CD4-positive, CD25-positive, alpha-beta regulatory T cell (primary cell): ENCODE measurements around the gene NPY5R. TPM values are rescaled to one million over a fixed set of nuclear protein-coding genes. Genes with fewer than 3 reads are reported as not detected.

ENCODE experiments used
- ATAC-seq, 2 donors: fragments of 150-1000 bp; cut with Tn5 transposase; one replicate each; pipeline ENCODE4 v1.10.0; 2021; ENCODE audit warnings: low read depth in 2 of 2, moderate number of reproducible peaks in 2 of 2, moderate library complexity in 1 of 2
- DNase-seq, 3 donors: peaks; one replicate each; pipeline versions ENCODE4 v3.0.0 to v3.0.0-alpha.2; 2012 to 2022; ENCODE audit warnings: mixed read lengths in 1 of 3
- H3K27ac ChIP-seq: one replicate; pipeline ENCODE4 v1.7.0; 2013; ENCODE audit warnings: mild to moderate bottlenecking, low read length; ENCODE audit not compliant: insufficient read depth, poor library complexity, severe bottlenecking
- H3K27me3 ChIP-seq: one replicate; pipeline ENCODE4 v1.7.0; 2013; ENCODE audit warnings: low read length; ENCODE audit not compliant: control insufficient read depth, insufficient read depth
- H3K36me3 ChIP-seq: one replicate; pipeline ENCODE4 v1.7.0; 2013; ENCODE audit warnings: mild to moderate bottlenecking, low read length, moderate library complexity; ENCODE audit not compliant: control insufficient read depth, insufficient read depth
- H3K4me1 ChIP-seq: 2 replicates; pipeline ENCODE4 v1.7.0; 2013; ENCODE audit warnings: mild to moderate bottlenecking, low read length; ENCODE audit not compliant: insufficient read depth, control insufficient read depth, poor library complexity, severe bottlenecking
- H3K4me3 ChIP-seq: one replicate; pipeline ENCODE4 v1.7.0; 2013; ENCODE audit warnings: low read depth, mild to moderate bottlenecking, low read length, moderate library complexity
- H3K9me3 ChIP-seq, 2 experiments: 1 replicate in 1 of 2; 2 replicates in 1 of 2; pipeline ENCODE4 v1.7.0; 2013; ENCODE audit warnings: low read length in 2 of 2, mild to moderate bottlenecking in 1 of 2, moderate library complexity in 1 of 2; ENCODE audit not compliant: control insufficient read depth in 2 of 2
- H3K27ac Mint-ChIP-seq, 3 donors: one replicate each; pipeline ENCODE4 v1.8.0; 2020 to 2022; ENCODE audit warnings: mild to moderate bottlenecking in 3 of 3, mixed read lengths in 3 of 3, moderate library complexity in 2 of 3
- H3K27me3 Mint-ChIP-seq: one replicate; pipeline ENCODE4 v1.8.0; 2022; ENCODE audit warnings: mild to moderate bottlenecking, mixed read lengths
- H3K36me3 Mint-ChIP-seq: one replicate; pipeline ENCODE4 v1.8.0; 2020; ENCODE audit warnings: mixed read lengths
- H3K4me1 Mint-ChIP-seq, 4 donors: one replicate each; pipeline ENCODE4 v1.8.0; 2020 to 2022; ENCODE audit warnings: mixed read lengths in 4 of 4, mild to moderate bottlenecking in 1 of 4
- H3K4me3 Mint-ChIP-seq, 4 donors: one replicate each; pipeline ENCODE4 v1.8.0; 2020 to 2022; ENCODE audit warnings: mild to moderate bottlenecking in 4 of 4, mixed read lengths in 4 of 4, moderate library complexity in 3 of 4
- H3K9me3 Mint-ChIP-seq, 7 donors: one replicate each; pipeline ENCODE4 v1.8.0; 2020 to 2022; ENCODE audit warnings: mixed read lengths in 7 of 7, mild to moderate bottlenecking in 3 of 7, moderate library complexity in 2 of 7
- polyA plus RNA-seq, 4 donors: library from polyadenylated mRNA; unstranded; fragments of 300-500 nt; fragmentation: Illumina TruSeq; gene quantifications; one replicate each; pipeline ENCODE4 v1.2.3, GENCODE V29; 2021
- total RNA-seq: library from RNA; stranded (reverse); gene quantifications from one replicate; pipeline ENCODE4 v1.2.3, GENCODE V29; 2022

Gene NPY5R
- total and polyA plus RNA-seq, 5 donors from 2014 or later: not detected

- Mint-ChIP-seq H3K9me3 (peaks cover 0 to 3% (median 0%) of the 10 kb centered on the region in 7 donors), H3K27ac (no peak overlapping the region), H3K4me1 (peaks cover 0 to 16% (median 7%) of the 10 kb centered on the region in 4 donors), H3K36me3 (no peaks in the 10 kb centered on the region), H3K4me3 (peak overlapping the region in 3 of 4 donors; percentile 10 to 59 (median 20)), H3K27me3 (peaks cover 55% of the 10 kb centered on the region)
- DNase-seq (no peak), ATAC-seq (no peak)
- Histone ChIP-seq H3K36me3 (no peaks in the 10 kb centered on the region), H3K27me3 (peaks cover 28% of the 10 kb centered on the region), H3K27ac (no peak overlapping the region), H3K4me3 (no peak overlapping the region), H3K9me3 (no peaks in the 10 kb centered on the region), H3K4me1 (peaks cover 7% of the 10 kb centered on the region)
These were observed 11.9 kb upstream of the NPY5R start for GRCh38 chr4:163331629-163332376.

- H3K9me3 ChIP-seq: no peaks in the 10 kb centered on the region
- peaks cover 0 to 16% (median 7%) of the 10 kb centered on the region in 4 donors for H3K4me1 Mint-ChIP-seq
- no peak for ATAC-seq
- no peak within 1 kb of the TSS for H3K4me3 ChIP-seq
- no peak within 1 kb of the TSS for H3K27ac Mint-ChIP-seq
- H3K36me3 Mint-ChIP-seq: no peaks in the 10 kb centered on the region
- H3K36me3 ChIP-seq: no peaks in the 10 kb centered on the region
- H3K4me1 ChIP-seq: peaks cover 7% of the 10 kb centered on the region
- H3K27me3 Mint-ChIP-seq: peaks cover 59% of the 10 kb centered on the region
- H3K4me3 Mint-ChIP-seq: peak within 1 kb of the TSS in 3 of 4 donors; percentile 10 to 59 (median 20)
- DNase-seq: peak in 2 of 3 donors; percentile 2 to 46
- H3K9me3 Mint-ChIP-seq: peaks cover 0 to 3% (median 0%) of the 10 kb centered on the region in 7 donors
- peaks cover 28% of the 10 kb centered on the region for H3K27me3 ChIP-seq
- no peak within 1 kb of the TSS for H3K27ac ChIP-seq
These were observed 10.9 kb upstream of the NPY5R start, which contains the start of gene NPY1R for GRCh38 chr4:163332526-163333406. NPY1R (minus strand) TSS chr4:163332596; CDS start chr4:163326554, 6,042 bp downstream.

DNA sequence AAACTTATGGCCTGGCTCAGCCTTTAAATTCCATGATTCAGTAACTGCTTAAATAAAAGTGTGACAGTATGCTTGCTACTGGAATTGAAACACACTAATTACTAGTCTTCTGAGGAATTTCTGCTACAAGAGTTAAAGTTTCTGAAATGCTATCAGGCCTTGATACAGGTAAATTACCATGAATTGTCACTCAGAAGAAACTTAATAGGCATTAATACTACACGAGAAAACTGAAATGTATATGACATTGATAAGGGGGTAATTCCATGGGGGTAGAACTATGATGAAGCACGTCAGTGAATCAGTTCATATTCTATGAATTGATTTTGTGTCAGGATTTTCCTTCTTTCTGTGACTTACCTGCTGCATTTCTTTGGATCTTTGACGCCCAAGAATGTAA, 8.3 kb upstream of the NPY5R start:
- Mint-ChIP-seq H3K27me3 (peaks cover 55% of the 10 kb centered on the region), H3K27ac (no peak overlapping the region), H3K36me3 (no peaks in the 10 kb centered on the region), H3K9me3 (peaks cover 0 to 3% (median 0%) of the 10 kb centered on the region in 7 donors), H3K4me3 (no peak overlapping the region), H3K4me1 (peaks cover 0 to 16% (median 7%) of the 10 kb centered on the region in 4 donors)
- H3K36me3 ChIP-seq: no peaks in the 10 kb centered on the region
- no peak for ATAC-seq
- H3K4me3 ChIP-seq: no peak overlapping the region
- no peaks in the 10 kb centered on the region for H3K9me3 ChIP-seq
- H3K4me1 ChIP-seq: peaks cover 7% of the 10 kb centered on the region
- no peak for DNase-seq
- H3K27me3 ChIP-seq: peaks cover 28% of the 10 kb centered on the region
- no peak overlapping the region for H3K27ac ChIP-seq

DNA sequence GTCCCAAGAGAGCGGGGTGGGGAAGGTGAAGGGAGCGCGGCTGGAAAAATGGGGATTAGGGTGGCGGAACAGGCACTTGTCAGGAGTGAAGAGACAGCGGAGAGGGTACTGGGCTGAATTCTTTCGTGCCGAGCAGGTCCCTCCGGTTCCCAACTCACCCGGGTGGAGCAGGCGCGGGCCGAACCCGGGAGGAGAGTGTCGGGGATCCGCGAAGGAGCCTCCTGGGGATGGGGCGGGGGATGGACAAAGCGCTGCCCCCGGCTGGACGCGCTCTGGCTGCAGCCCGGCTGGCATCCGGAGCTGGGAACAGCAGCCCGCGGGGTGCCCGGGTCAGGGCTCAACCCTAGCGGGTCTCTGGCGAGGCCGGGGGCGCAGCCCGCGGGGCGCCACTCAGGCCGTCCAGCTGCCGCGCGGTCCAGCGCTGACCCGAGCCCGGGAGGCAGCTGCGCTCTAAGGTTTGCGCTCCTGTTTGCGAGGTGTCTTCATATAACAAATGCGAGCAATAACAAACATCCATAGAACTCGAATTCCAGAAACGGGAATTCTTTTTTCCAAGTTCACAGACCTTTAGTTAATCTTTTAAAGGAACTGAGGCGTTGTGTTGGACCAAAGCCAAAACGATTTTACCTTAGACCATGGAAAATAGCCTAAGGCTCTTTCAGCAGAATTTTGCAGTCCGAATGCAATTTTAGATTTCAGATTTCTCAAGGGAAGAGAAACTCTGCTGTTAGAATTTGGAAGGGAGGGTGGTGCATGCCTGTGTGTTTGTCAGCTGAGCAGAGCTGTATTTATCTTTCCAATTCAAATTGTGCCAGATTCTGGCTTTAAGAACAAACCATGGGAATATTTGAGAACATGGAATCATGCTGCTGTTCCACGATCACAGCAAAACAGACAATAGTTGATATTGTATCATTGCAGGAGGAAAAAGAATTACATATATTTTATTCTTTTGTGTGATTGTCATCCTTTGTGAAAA, 744 bp downstream of the NPY5R start:
- Histone ChIP-seq H3K4me1 (no peaks in the 10 kb centered on the region), H3K4me3 (no peak overlapping the region), H3K36me3 (no peaks in the 10 kb centered on the region), H3K27ac (no peak overlapping the region), H3K9me3 (no peaks in the 10 kb centered on the region), H3K27me3 (peaks cover 22% of the 10 kb centered on the region)
- Mint-ChIP-seq H3K36me3 (no peaks in the 10 kb centered on the region), H3K27me3 (peaks cover 41% of the 10 kb centered on the region), H3K9me3 (peaks cover 0 to 5% (median 0%) of the 10 kb centered on the region in 7 donors), H3K4me3 (no peak overlapping the region), H3K4me1 (peaks cover 0 to 4% (median 0%) of the 10 kb centered on the region in 4 donors), H3K27ac (no peak overlapping the region)
- ATAC-seq: no peak
- no peak for DNase-seq

- no peak overlapping the region for H3K27ac Mint-ChIP-seq
- peaks cover 0 to 4% (median 0%) of the 10 kb centered on the region in 4 donors for H3K4me1 Mint-ChIP-seq
- H3K9me3 Mint-ChIP-seq: peaks cover 0 to 2% (median 0%) of the 10 kb centered on the region in 7 donors
- Histone ChIP-seq H3K27ac (no peak overlapping the region), H3K9me3 (no peaks in the 10 kb centered on the region), H3K4me3 (no peak overlapping the region), H3K4me1 (no peaks in the 10 kb centered on the region), H3K27me3 (peaks cover 12% of the 10 kb centered on the region), H3K36me3 (no peaks in the 10 kb centered on the region)
- no peak for DNase-seq
- no peaks in the 10 kb centered on the region for H3K36me3 Mint-ChIP-seq
- H3K4me3 Mint-ChIP-seq: no peak overlapping the region
- ATAC-seq: no peak
- peaks cover 21% of the 10 kb centered on the region for H3K27me3 Mint-ChIP-seq
These were observed 7.0 kb downstream of the NPY5R start for GRCh38 chr4:163350672-163351071.

GRCh38 chr4:163353054-163353453, 9.4 kb downstream of the NPY5R start:
- Histone ChIP-seq H3K4me3 (no peak overlapping the region), H3K27me3 (no peaks in the 10 kb centered on the region), H3K9me3 (no peaks in the 10 kb centered on the region), H3K27ac (no peak overlapping the region), H3K36me3 (no peaks in the 10 kb centered on the region), H3K4me1 (no peaks in the 10 kb centered on the region)
- ATAC-seq (no peak), DNase-seq (no peak)
- peaks cover 5% of the 10 kb centered on the region for H3K27me3 Mint-ChIP-seq
- H3K4me1 Mint-ChIP-seq: no peaks in the 10 kb centered on the region
- no peaks in the 10 kb centered on the region for H3K36me3 Mint-ChIP-seq
- H3K27ac Mint-ChIP-seq: no peak overlapping the region
- H3K9me3 Mint-ChIP-seq: peaks cover 0 to 2% (median 0%) of the 10 kb centered on the region in 7 donors
- no peak overlapping the region for H3K4me3 Mint-ChIP-seq

- Histone ChIP-seq H3K27me3 (no peaks in the 10 kb centered on the region), H3K4me3 (no peak overlapping the region), H3K36me3 (no peaks in the 10 kb centered on the region), H3K4me1 (no peaks in the 10 kb centered on the region), H3K9me3 (no peaks in the 10 kb centered on the region), H3K27ac (no peak overlapping the region)
- Mint-ChIP-seq H3K27me3 (no peaks in the 10 kb centered on the region), H3K36me3 (no peaks in the 10 kb centered on the region), H3K4me1 (no peaks in the 10 kb centered on the region), H3K9me3 (no peaks in the 10 kb centered on the region), H3K27ac (no peak overlapping the region), H3K4me3 (no peak overlapping the region)
- ATAC-seq: no peak
- DNase-seq: no peak
These were observed 12.4 kb downstream of the NPY5R start for GRCh38 chr4:163356104-163356503.
